Fibroblast of skin of abdomen (primary cell): ENCODE measurements around the gene GABRD.
A peak's percentile ranks its signal among the peaks of the same experiment; 100 is the strongest.

Source experiments
- DNase-seq: peaks from one replicate; pipeline ENCODE4 v3.0.0-alpha.2; 2013

GABRD gene

GRCh38 chr1:2053784-2054376, 34.7 kb downstream of the GABRD start:
- DNase-seq, result no peak

GRCh38 chr1:2054560-2054959, 35.4 kb downstream of the GABRD start:
- DNase-seq, result no peak

- DNase-seq, result no peak
Measured at GRCh38 chr1:2055911-2056575, 36.9 kb downstream of the GABRD start.

GRCh38 chr1:2056955-2057590, 37.9 kb downstream of the GABRD start:
- DNase-seq, result no peak

- DNase-seq, result no peak
Measured at GRCh38 chr1:2059290-2059953, 40.3 kb downstream of the GABRD start.

GRCh38 chr1:2060072-2060471, 40.9 kb downstream of the GABRD start:
- no peak for DNase-seq

DNA sequence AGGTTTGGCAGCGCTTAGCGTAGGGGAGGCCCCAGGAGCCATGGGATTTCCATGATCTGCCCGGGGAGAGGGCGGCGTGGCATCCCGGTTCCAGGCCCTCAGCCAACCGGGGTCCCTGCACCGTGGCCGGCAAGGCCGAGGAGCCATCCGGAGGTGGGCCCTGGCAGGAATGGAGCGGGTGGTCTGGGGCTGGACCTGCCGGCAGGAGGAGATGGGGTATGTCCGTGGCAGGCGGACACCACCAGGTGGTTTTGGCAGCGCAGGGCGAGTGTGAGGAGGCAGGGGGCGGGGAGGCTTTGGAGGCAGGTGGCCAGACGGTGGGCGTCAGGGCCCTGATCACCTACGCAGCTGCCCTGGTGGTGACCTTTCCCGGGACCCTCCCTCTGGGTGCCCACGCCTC, 41.4 kb downstream of the GABRD start:
- DNase-seq, result no peak

- DNase-seq, result no peak
Measured at GRCh38 chr1:2061065-2061778, 42.1 kb downstream of the GABRD start.

DNA sequence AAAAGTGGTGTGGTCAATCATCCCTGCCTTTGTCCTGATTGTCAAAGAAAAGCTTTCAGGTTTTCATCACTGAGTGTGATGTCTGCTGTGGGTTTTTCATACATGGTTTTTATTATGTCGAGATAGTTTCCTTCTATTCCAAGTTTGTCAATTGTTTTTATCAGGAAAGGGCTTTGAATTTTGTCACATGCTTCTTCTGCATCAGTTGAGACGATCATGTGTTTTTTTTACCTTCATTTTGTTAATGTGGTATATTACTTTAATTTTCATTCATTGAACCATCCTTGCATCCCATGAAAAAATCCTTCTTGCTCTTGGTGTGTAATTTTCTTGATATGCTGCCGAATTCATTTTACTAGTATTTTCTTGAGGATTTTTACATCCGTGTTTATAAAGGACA, 46.6 kb downstream of the GABRD start:
- DNase-seq, result no peak

DNA sequence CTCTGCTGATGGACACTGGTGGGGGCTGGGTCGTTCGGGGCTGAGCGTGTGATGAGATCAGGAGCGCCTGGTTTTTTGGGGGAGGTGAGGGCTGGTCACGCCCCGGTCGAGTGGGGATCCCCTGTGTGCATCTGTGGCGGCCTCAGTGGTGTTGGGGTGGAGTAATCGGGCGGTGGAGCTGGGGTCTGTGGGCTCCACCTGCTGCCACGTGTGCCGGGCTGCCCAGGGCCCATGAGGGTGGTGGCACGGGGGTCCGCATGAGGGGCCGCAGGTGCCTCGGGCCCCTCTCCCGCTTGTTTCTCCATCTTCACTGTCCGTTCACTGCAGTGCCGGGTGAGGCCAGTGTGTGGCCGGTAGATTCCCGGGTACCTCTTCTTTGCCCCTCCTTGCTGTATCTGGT, 48.2 kb downstream of the GABRD start:
- DNase-seq, result no peak

DNA sequence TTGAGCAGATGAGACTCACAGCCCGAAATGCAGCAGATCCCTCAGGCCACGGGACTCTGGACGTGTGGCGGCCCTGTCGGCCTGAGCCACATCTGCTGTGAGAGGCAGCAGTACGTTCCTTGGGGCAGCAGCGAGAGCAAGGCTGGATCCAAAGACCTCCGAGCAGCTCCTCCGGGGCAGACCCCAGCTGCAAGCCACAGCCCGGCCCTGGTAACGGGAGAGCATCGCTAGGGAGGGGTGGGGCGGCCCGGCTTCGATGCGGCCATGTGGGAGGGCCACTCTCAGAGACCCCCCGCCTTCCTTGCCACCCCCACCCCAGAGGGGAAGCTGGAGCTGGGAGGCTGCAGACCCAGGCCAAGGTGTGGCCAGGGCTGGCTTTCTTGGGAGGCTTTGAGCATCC, 48.8 kb downstream of the GABRD start:
- DNase-seq, result no peak

GRCh38 chr1:2068951-2069350, 49.8 kb downstream of the GABRD start:
- DNase-seq, result no peak

GRCh38 chr1:2070016-2070415, 50.9 kb downstream of the GABRD start:
- DNase-seq, result no peak

- DNase-seq, result no peak
Measured at GRCh38 chr1:2070800-2071530, 51.8 kb downstream of the GABRD start.

DNA sequence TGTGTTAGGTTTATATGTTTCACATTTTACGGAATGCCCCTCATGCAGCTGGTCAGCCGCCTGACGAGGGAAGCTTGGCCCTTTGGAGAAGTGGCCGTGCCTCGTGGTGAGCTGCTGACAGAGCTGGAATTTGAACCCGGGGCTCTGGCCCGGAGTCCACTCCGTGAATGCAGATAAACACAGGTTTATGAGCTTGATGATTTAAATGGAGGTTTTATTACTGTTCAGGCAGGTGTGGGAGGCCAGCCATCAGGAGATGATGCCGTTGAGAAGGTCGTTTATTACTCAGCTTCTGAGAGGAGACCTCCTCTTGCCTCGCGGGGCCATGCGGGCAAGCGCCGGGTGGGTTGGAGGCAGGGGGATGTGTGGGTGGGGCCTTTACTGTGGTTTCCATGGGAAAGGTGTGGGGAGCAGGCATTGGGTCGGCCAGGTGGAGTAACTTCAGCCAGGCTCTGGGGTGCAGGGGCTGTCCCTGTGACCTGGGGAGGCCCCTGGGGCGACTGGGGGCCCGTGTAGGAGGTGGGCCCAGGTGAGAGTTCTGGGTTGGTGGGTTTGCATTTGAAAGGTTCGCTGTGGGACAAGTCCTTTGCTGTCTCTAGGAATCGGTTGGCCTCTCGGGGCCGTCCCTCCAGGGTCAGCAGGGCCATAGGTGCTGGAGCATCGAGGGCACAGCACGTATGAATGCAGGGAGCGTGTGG, 53.1 kb downstream of the GABRD start:
- DNase-seq, result no peak

DNA sequence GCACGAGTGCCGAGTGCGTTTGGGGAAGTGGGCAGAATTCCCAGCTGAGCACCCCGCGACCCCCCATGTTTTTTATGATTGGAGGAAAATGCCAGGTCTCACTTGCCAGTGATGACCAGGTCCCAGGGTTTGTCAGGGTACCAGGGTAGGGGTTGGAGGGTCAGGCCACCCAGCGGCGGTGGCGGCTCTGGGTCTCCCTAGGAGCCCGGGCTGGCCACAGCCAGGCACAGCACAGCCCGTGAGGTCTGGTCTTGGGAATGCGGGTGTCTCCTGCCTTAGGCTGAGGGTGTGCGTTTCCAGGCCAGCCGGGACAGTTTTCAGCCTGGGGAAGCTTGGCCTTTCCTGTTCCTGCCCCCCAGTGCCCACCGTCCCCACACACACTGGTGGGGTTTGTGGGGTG, 53.7 kb downstream of the GABRD start:
- DNase-seq, result no peak

- DNase-seq, result peak; percentile 51
Measured at GRCh38 chr1:2073382-2074230, 54.5 kb downstream of the GABRD start.

DNA sequence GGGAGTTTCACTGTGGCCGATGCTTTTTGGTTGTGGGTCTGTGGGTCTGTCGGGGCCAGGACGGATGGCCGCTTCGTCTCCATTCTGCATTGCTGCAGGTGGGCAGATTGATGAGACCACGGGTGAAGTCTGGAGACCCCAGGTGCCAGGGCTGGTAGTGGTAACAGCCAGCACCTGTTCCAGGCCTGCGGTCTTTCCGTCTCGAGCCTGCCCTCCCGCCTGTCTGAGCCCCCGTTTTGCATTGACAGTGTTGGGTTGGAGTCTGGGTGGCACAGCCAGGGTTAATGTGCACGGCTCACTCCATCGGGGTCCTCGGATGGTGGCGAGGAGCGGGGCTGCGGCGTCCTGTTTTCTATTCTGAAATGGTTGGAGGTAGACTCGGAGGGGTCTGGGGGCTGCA, 55.3 kb downstream of the GABRD start:
- no peak for DNase-seq

DNA sequence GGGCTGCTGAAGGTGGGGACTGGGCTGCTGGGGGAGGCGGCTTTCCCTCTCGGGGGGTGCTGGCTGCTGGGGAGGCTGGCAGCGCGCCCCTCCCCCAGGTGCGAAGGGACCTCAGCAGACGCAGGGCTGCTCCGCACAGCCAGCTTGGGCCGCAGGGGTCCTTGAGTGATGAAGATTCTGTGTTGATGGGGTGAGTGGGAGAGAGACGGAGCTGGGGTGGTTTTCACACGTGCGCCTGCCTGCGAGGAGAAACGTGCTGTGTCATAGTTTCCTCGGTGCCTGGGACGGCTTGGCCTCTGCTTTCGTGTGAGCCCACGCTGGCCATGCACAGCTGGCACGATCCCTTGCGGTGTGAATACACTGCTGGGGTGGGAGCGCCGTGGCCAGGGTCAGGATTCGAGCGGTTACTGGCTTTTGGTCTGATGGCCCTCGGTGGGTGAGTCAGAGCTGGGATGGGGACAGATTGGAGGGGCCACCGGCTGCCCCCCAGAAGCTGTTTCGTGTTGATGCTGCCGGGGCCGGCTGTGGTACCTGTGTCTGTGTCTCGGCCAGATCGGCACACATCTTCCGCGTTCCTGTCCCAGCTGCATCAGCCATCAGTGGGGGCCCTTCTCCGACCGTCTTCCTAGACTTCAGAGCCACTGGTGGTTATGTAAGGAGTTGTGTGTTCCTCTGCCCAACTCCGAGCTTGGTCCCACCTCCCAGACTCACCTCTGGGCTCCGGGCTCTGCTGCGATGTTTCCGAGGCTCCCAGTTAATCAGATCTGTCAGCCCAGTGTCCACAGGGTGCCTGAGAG, 56.0 kb downstream of the GABRD start:
- DNase-seq, result no peak

DNA sequence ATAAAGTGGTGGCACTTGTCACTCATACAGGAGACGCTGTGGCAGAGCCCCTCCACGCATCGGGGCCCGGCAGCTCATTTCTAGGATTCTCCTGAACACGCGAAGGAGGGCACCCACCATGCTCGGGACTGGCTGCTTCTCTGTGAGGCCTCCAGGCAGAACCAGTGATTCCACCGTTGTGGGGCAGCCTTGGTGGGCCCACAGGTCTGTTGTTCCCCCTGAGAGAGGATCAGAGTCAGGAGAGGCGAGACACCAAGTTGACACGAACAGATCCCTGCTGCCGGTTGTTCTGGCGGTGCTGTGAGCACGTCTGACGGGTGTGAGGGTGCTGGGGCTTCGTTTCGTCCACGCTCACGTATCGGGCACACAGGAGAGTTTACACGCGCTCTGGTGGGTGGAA, 57.7 kb downstream of the GABRD start:
- no peak for DNase-seq
